ENCODE measurements around the gene RERE.

Gene RERE

DNA sequence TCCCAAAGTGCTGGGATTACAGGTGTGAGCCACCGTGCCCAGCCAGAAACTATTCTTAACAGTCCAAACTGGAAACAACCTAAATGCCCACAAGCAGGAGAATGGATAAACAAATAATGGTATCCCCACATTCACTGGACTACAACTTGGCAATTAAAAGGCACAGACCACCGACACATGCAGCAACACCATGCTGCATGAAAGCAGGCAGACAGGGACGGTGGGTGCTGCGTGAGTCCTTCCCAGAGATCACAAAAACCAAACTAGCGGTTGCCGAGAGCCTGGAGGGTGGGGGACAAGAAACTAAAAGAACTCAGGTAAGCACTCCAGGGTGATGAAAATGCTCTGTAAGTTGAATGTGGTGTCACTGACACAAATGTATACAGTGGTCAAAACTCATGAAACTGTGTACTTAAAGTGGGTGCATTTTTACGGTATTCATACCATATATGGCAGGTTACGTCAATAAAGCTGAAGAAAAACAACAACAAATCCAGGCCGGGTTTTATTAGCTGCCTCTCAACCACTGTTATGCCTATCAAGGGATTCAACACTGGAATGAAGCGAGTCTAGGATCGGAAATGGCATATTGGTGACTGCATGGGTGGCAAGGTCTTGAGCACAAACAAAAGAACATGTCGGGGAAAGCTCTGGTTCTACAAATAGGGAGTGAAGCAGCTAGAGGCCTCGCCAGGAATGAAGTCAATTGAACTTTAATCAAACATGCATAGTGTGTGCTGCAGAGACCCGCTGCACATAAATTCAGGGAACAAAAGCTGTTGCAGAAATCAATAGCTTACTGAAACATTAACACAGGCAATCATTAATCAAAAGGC, 447.2 kb downstream of the RERE start:
- DNase-seq: no peak

DNA sequence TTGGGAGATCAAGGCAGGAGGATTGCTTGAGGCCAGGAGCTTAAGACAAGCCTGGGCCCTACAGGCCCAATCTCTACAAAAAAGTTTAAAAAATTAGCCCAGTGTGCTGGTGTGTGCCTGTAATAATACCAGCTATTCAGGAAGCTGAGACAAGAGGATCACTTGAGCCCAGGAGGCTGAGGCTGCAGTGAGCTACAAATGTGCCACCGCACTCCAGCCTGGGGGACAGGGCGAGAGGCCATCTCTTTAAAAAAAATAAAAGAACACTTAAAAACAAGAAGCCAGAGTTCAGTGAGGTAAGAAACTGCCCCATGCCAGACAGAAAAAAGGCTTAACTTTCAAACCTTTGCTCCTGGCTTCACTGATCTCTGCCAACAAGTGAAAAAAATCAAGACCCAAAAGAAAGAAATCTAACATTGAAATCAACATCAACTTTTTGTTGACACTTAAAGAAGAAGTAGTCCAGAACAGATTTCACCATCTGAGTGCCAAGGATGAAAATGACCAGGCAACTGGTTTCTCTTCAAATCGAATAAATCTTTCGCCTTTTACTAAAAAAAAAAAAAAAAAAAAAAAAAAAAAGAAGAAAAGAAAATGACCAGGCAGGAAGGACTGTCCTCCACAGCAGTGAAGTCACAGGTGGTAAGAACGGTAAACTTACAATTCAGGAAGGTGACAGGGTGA, 448.3 kb downstream of the RERE start:
- DNase-seq: no peak

DNA sequence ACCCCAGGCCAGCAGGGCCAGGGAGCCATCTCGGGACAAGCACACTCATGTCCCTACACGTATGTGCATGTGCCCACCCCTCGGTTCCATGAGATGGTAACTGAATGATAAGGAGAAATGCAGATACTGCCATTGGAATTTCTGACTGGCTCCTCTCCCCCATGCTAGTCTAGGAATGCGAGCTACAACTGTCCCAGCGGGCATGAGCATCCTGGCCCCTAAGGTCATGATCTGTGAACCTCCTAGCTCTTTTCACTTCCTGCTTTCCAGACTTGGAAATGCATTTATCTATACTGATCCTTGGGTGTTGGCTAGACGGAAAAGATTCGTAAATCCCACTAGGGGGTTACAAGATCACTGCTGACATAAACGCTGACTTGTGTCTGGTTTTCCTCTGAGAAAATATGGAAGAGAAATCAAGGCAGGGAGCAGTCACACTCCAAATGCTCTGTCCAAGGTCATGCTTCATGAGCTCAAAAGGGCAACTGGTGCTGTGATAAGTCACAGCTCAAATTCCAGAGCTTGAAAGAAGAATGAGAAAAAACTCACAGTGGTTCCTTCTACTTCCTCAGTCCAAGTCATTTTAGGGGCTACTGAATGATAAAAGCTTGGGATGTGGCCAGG, 449.8 kb downstream of the RERE start:
- DNase-seq: no peak

DNA sequence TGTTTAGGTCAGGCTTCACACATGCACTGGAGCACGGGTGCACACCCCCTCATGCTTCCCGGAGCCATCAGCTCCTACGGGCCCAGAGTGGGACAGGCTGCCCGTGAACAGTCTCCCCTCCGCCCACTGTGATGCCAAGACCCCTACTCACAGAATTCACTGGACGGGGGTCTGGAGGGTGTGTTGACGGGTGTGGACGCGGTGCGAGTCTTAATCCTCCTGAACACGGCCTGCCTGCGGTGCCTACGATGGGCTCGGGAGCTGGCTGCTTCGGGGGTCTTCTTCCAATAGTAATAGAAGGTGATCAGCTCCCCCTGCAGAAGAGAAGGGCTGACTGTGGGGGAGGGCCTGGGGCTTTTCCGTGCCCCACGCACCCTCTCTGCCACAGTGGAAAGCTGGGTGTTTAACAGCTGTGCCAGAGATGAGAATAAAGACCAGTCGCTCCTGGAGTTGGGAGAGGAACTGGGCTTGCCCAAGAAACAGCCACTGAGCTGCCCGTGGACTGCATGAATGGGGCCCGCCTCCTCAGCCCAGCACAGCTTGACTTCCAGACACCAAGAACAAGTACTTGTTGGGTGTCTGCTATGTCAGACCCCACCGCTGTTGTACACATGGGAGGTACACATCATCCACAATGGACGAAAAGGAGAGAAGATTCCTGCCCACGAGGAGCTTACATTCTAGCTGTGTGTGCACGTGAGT, 451.6 kb downstream of the RERE start:
- no peak for DNase-seq

DNA sequence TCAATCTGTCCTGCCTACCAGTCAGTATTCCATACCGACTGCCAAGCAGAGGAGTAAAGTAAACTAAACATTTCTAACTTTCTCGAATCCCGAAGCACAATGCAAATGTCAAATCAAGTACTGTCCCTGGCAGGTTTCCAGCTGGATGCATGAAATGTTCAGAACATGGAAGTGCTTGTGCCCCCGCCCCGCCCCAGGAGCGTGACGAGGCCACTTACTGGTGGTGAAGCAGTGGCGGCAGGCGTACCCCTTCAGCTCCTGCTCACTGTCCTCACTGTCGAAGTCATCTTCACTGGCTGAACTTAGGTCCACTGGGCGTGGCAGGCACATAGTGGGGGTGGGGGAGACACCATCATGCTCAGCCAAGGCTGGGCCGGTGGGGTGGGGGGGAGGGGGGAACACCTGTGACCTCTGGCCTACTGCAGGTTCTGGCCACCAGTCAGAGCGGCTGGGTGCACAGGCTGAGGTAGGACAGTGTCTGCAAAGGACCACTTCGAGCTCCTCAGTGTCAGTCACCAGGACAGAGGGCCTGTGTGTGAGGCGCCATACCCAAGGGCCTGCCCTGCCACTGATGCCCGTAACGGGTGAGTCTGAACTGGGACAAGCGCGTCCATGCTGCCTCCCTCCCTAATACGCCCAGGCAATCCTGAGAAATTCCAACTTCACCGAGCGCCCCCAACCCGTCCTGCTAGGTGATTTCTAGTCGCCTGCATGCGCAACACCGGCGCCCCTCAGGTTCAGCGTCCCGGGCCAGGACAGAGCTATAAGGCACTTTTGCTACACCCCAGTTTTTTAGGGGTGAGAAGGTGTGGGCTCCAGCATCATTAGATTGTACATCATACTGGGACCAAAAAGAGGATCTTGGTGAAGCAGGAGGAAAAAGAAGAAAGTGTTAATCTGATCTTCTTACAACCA, 452.7 kb downstream of the RERE start:
- DNase-seq: no peak

DNA sequence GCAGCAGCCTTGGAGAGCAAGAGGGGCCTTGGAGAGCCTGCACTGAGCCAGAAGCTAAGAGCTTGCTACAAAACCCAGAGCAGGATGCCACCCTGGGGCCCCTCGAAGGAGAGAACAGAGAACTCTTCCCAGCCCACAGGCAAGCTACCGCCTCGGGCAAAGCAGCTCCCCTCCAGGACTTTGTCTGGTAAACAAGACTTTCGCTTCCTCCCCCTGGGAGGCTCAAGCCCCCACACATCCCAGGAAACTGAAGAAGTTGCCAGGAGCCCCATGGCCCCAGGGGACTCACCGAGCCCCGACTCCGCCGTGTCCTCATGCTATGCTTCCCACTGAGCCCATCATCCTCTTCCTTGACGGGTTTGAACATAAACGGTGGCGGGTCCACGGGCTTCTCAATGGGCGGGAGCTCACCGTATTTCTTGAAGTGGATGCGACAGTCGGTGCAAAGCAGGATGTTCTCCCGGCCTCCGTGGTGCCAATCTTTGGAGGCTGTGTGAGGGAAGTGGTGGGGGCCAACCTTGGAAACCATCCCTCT, 453.6 kb downstream of the RERE start:
- no peak for DNase-seq

DNA sequence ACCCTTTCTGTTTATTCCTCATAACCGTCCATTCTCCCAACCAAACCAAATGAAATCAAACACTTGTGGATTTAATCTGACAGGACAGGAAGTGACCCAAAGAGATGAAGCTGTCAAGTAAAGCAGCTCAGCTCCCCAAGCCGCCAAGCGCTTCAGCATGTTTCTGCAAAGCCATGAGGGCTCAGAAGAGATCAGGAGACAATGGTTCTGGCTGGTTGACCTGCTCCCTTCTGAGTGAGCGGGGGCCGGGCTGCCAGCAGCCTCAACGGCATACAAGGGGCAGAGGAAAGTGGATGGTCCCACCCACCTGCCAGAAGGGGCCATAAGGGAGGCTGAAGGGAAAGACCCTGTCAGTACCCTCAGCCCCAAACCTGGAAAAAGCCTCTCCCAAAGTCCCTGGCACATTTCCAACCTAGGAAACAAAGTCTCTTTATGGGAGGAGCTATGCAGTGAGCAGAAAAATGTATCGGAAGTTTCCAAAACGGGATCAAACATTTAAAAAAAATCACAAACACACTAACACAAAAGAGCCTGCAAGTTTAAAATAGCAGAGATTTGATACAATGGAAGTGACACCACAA, 454.2 kb downstream of the RERE start:
- no peak for DNase-seq

DNA sequence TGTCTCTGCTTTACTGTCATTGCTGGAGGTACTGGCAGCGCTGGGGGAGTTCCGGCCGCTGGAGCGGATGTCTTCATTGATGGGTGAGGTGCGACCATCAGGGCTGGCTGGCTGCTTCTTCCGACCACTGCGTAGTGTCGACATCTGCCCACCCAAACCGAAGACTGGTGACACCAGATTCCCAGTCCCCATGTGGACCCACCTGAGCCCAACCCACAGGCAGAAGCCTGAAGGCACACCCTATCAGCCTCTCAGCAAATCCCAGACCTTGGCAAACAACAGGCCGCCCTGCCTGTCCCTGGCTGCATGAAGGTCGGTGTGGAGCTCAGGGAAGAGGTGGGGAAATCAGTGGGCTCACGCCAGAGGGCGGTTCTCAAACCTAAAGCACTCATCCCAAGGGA, 454.7 kb downstream of the RERE start:
- DNase-seq: no peak

DNA sequence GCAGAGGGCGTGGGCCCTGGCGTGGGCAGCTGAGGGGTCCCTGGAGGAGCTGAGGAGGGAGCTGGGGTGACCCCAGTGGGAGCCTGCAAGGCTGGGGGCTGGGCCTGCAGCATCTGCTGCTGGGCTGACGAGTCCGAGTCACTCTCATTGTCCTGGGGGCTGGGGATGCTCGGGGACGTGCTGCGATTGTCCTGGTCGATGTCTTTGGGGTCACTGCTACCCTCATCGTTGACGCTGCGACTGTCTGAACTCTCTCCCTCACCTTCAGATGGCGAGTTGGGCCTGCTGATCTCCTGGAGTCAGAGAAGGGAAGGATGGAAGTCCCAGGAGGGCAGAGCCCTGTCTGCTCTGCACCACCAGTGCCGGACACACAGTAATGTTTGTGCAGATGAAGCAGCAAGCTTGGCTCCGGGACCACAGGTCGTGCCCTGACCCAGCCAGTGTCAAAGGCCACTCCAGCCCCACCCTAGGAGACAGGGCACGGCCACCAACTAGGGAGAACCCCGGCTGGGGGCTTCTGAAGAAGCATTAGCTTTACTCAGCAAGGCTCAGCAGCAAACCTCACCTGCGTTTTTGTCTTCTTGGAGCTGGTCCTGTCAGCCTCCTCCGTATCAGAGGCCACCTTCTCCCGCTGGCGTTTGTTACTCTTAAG, 456.1 kb downstream of the RERE start:
- DNase-seq: no peak

DNA sequence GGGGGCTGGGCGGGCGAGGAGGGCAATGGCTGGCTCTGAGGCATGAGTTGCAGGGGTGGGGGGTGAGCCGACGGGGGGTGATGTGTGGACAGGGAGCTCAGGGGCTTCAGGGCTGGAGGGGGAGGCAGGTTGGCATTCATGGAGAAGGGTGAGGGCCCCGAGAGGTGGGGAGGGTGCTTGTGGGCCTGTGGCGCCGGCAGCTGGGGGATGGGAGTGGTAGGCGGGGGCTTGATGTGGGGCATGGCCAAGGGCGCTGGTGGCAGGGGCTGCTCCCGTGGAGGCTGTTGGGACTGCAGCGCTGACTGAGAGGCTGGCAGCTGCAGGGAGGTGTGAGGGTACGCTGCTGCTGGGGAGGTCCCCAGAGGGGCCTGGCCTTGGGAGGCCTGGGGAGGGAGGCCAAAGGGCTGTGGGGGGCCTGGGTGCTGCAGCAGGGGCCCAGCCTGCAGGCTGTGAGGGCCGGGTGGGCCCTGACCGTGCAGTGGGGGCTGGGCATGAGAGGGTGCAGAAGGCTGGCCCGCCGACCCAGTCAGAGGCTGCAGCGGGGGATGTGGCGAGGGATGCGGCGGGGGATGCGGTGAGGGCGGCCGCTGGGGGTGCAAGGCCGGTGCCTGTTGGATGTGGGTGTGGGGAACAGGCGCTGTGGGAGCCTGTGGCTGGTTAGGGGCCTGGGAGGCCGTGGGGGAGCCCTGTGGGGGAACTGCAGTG, 456.8 kb downstream of the RERE start:
- DNase-seq: no peak

DNA sequence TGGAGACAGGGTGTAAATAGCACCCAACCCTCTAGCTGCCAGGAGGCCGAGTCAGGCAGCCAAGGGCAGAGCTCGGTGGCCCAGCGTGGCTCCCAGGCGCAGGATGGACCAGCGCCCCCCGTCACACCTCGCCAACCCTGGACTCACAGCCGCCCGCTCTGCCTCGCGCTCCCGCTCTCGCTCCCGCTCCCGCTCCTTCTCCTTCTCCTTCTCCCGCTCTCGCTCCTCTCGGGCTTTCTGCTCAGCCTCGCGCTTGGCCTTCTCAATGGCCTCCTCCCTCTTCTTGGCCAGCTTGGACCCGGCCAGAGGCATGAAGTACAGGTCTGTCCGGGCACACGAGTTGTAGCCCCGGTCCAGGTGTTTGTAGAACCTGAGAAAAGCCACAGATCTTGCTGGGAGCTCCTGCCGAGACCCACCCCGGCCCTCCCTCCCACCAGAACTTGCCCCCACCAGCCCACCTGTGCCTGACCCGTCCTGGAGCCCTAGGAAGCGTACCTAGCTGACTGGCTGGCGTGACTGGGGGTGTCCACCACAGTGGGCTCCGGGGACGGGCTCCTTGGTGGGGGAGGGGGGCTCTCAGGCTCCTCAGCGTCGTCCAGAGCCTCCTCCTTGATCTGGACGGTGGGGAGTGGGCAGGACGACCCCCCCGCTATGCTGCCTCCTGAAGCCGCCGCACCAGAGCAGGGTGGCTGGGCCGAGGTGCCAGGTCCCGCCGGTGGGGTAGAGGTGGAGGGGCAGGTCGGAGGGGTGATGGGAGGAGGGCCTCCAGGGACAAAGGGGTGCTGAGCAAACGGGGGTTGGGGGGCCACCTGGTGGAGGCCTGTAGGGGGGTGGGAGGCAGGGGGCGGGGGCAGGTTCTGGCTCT, 457.6 kb downstream of the RERE start:
- no peak for DNase-seq

DNA sequence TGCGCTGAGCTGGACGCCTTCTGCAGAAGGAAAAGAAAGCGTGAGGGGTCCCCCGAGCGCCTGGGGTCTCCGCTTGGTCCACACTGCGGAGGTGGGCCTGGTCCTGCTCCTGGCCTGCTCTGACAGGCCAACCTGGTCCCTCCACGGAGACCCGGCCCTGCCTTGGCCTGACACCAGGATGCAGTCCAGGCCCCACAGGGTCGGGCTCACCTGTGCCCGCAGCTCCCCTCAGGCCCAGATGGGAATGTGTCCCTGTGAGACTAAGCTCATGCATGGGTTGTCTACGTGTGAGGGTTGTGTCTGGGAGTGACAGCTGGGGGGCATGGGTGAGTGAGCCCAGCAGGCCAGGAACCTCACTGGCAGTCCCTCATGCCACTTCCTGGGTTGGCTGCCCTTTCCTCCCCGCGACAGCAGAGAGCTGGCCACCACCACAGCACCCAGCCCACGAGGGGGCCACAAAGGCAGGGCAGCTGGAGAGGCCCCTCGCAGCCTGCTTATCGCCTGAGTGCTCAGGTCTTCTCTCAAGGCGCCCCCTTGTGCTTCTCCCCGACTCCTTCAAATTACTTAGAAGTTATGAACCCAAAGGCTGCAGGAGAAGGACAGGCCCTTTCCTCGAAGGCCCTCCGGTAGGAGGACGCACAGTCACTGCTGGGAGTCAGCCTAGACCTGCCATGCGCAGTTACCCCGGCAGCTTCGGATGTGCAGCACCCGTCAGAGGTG, 458.4 kb downstream of the RERE start:
- no peak for DNase-seq

DNA sequence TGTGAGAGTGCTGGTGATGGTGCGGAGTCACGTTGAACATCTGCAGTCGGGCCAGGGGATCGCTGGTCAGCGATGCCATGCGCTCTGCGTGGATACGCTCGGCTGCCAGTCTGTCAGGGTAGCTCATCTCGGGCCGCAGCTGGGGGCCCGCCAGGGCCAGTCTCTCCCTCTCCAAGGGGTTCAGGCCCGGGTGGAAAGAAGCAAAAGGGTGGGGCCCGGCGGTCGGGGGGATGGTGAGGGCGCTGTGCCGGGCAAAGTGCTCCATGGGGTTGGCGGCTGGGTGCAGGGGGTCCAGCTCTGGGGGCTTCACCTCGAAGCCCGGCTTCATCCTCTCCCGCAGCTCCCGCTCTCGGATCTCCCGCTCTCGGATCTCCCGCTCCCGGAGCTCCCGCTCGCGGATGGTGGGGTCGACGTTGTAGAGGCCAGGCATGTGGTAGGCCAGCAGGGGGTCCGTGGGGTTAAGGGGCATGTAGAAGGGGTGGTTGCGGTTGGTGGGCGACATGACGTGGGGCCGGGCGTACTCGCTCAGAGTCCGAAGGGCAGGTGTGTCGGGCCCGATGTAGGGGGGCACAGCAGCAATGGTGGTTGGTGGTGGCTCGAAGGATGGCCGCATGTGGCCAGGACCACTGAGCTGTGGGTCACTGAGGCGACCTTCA, 459.1 kb downstream of the RERE start:
- DNase-seq: no peak

DNA sequence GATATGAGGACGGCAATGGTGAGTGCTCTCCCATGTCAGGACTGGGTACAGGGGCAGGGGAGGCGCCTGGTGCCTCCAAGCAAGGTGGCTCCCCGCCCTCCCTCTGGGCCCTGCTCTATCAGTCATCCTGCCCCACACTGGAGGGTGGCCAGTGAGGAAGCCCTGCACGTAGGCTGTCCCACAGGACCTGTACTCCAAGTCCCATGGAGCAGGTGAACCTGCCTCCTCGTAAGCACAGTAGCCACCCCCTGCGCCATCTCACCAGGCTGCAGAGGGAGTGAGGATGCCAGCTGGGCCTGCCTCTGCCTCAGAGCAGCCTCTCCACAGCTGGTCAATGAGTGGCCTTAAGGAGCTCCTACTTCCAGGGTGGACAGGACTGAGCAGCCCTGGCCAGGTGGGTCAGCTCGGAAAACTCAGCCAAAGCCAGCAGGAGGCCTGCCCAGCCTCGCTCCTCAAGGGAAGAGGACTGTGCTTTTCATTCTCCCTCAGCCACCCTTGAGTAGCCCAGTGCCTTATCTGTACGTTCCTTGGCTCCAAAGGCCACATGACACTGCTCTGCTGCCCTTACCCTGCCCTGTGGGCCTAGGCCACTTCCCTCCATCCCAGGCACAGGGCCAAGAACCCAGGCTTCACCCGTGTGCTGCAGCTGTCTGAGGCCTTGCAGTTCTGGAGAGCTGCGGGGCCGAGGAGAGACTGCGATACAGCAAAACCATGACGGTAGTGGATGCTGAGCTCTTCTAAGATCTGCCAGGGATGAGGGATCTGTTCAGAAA, 459.9 kb downstream of the RERE start:
- no peak for DNase-seq

DNA sequence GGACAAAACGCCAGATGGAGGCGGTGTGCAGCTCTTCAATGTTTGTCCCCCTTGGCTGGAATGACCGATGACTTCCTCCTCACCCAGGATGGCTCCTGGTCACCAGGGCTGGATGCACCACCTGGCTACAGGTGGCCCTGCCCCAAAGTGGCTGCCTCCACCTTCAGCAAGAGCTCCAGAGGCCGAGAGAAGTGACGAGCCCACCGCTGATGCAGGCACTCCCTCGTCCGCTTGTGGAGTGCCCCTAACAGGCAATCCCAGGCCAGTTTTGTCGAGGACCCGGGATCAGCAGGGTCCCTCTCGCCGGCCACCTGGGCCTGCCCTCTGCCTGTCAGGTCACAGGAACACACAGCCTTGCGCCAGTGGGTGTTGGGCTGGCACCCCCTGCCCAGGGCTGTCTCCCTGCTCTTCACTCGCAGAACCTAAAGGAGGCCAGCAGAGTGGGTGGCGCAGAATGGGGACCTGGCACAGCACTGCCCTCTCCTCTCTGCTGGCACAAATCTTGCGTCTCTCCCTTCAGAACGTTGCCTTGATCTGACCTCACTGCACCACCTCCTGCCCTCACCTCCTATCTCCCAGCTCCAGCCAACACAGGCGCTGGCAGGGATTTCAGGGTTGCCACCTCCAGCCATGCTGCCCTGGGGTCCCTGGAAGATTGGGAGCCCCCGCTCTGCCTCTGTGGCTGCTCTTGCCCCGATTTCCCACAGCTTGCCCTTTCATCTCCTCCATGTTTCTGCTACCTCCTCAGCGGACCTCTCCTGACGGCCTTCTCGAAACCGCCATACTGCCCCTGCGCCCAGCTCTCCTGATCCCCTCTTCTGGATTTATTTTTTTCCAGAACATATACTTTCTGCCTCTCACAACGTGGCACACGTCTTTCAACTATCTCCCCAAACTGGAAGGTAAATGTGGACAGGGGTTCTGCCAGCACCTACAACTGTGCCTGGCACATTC, 460.9 kb downstream of the RERE start:
- no peak for DNase-seq

Data from activated naive CD4-positive, alpha-beta T cell treated with anti-CD3 and anti-CD28 coated beads, Interleukin-2, amount 50 U/mL, for 16 hours (primary cell).